ENCODE data around the gene AMOT.
A peak's percentile ranks its signal among the peaks of the same experiment; 100 is the strongest.

AMOT gene

GRCh38 chrX:112844250-112844649, 3.6 kb upstream of the AMOT start:
- no peak for TF ChIP-seq SIN3A (IDR thresholded peaks at IDR 0.05; ENCODE audit: borderline replicate concordance, insufficient read depth, low read length)
- TF ChIP-seq, protein P1, sequence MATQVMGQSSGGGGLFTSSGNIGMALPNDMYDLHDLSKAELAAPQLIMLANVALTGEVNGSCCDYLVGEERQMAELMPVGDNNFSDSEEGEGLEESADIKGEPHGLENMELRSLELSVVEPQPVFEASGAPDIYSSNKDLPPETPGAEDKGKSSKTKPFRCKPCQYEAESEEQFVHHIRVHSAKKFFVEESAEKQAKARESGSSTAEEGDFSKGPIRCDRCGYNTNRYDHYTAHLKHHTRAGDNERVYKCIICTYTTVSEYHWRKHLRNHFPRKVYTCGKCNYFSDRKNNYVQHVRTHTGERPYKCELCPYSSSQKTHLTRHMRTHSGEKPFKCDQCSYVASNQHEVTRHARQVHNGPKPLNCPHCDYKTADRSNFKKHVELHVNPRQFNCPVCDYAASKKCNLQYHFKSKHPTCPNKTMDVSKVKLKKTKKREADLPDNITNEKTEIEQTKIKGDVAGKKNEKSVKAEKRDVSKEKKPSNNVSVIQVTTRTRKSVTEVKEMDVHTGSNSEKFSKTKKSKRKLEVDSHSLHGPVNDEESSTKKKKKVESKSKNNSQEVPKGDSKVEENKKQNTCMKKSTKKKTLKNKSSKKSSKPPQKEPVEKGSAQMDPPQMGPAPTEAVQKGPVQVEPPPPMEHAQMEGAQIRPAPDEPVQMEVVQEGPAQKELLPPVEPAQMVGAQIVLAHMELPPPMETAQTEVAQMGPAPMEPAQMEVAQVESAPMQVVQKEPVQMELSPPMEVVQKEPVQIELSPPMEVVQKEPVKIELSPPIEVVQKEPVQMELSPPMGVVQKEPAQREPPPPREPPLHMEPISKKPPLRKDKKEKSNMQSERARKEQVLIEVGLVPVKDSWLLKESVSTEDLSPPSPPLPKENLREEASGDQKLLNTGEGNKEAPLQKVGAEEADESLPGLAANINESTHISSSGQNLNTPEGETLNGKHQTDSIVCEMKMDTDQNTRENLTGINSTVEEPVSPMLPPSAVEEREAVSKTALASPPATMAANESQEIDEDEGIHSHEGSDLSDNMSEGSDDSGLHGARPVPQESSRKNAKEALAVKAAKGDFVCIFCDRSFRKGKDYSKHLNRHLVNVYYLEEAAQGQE (IDR thresholded peaks at IDR 0.05; ENCODE audit: insufficient read depth in 1 of 2, low read depth in 2 of 2, low read length in 2 of 2): no peak
- no peak for TF ChIP-seq FOXP2 (optimal IDR thresholded peaks at IDR 0.05; ENCODE audit: borderline replicate concordance, extremely low read depth, extremely low read length, insufficient read depth)
- no peak for TF ChIP-seq TAF1 (IDR thresholded peaks at IDR 0.05; ENCODE audit: borderline replicate concordance, insufficient read depth, low read length)
- TF ChIP-seq POLR2AphosphoS5 (IDR thresholded peaks at IDR 0.05; ENCODE audit: low read depth, low read length): no peak

GRCh38 chrX:112841820-112842157, 1.2 kb upstream of the AMOT start:
- no peak for TF ChIP-seq SIN3A (IDR thresholded peaks at IDR 0.05; ENCODE audit: borderline replicate concordance, insufficient read depth, low read length)
- TF ChIP-seq TAF1 (IDR thresholded peaks at IDR 0.05; ENCODE audit: borderline replicate concordance, insufficient read depth, low read length): no peak
- no peak for TF ChIP-seq FOXP2 (optimal IDR thresholded peaks at IDR 0.05; ENCODE audit: borderline replicate concordance, extremely low read depth, extremely low read length, insufficient read depth)
- TF ChIP-seq, protein P1 (IDR thresholded peaks at IDR 0.05; ENCODE audit: insufficient read depth in 1 of 2, low read depth in 2 of 2, low read length in 2 of 2): no peak
- TF ChIP-seq POLR2AphosphoS5 (IDR thresholded peaks at IDR 0.05; ENCODE audit: low read depth, low read length): no peak

DNA sequence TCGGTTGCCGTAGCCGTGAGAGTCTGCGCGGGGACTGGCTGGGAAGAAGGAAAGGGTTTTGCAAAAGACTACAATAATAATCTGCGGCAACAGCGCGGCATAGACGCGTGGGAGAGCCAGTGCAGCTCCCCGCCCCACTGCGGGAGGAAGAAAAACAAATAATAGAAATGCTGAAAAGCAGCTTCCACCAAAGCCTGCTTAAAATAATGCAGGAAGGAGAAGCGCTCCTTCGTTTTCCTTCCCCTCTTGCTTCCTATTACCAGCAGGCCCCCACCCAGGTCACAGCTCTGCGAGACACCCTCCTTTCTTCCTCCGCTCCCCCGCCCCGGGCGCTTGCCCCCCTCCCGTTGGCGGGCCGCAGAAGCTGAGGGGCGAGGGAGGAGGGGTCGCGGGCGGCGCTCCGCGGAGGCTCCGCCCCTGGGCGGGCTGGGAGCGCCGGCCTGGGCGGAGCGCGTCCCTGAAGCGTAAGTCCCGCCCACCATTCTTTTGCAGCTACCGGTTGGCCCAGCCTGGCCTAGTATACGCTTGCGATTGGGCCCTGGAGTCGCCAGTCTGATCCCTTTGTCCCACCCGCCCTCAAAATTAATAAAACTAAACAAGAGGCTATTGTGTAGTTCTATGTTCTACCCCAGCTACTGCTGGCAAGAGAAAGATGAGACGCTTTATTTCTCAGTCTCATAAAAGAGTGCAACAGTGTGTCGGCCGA, 636 bp upstream of the AMOT start:
- TF ChIP-seq, protein P1 (IDR thresholded peaks at IDR 0.05; ENCODE audit: insufficient read depth in 1 of 2, low read depth in 2 of 2, low read length in 2 of 2): no peak
- TF ChIP-seq SIN3A (IDR thresholded peaks at IDR 0.05; ENCODE audit: borderline replicate concordance, insufficient read depth, low read length): peak; percentile 38; the same call in 1 of the 2 replicates

DNA sequence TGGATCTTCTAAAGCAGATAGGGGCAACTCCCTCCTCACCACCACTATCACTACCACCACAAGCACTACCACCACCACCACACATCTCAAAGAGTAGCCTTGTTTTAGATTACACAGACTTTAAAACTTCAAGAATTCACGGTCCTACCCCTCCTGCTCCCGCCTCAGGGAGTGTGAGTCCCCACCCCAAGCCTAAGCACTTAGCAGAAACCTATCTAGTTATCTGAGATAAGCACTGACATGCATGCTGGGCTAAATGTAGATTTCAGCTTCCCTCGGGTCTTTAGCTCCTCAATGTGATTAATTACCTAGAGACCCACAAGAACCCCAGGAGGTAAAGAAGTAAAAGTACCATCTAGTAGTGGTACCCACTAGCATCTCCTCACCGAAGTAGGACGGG, 775 bp downstream of the AMOT start:
- no peak for TF ChIP-seq POLR2AphosphoS5 (IDR thresholded peaks at IDR 0.05; ENCODE audit: low read depth, low read length)
- TF ChIP-seq TAF1 (IDR thresholded peaks at IDR 0.05; ENCODE audit: borderline replicate concordance, insufficient read depth, low read length): no peak
- TF ChIP-seq, protein P1 (IDR thresholded peaks at IDR 0.05; ENCODE audit: insufficient read depth in 1 of 2, low read depth in 2 of 2, low read length in 2 of 2): no peak
- TF ChIP-seq FOXP2 (optimal IDR thresholded peaks at IDR 0.05; ENCODE audit: borderline replicate concordance, extremely low read depth, extremely low read length, insufficient read depth): no peak
- no peak for TF ChIP-seq SIN3A (IDR thresholded peaks at IDR 0.05; ENCODE audit: borderline replicate concordance, insufficient read depth, low read length)

GRCh38 chrX:112837531-112837930, 3.1 kb downstream of the AMOT start:
- TF ChIP-seq POLR2AphosphoS5 (IDR thresholded peaks at IDR 0.05; ENCODE audit: low read depth, low read length) (no peak), SIN3A (IDR thresholded peaks at IDR 0.05; ENCODE audit: borderline replicate concordance, insufficient read depth, low read length) (no peak), TAF1 (IDR thresholded peaks at IDR 0.05; ENCODE audit: borderline replicate concordance, insufficient read depth, low read length) (no peak), FOXP2 (optimal IDR thresholded peaks at IDR 0.05; ENCODE audit: borderline replicate concordance, extremely low read depth, extremely low read length, insufficient read depth) (no peak)
- TF ChIP-seq, protein P1 (IDR thresholded peaks at IDR 0.05; ENCODE audit: insufficient read depth in 1 of 2, low read depth in 2 of 2, low read length in 2 of 2): no peak

All from PFSK-1 (cell line).